Measurements from ENCODE around the gene TACR2. TPM values are rescaled to one million over a fixed set of nuclear protein-coding genes. Genes with fewer than 3 reads are reported as not detected.

Gene TACR2
- total RNA-seq, result not detected

- Histone ChIP-seq H3K36me3 (ENCODE audit: control insufficient read depth in 3 of 3, insufficient read depth in 3 of 3, low read length in 3 of 3) (no peaks in the 10 kb centered on the region), H3K9me3 (ENCODE audit: control insufficient read depth in 3 of 3, low read length in 3 of 3) (no peaks in the 10 kb centered on the region), H3K27me3 (ENCODE audit: control insufficient read depth in 3 of 3, insufficient read depth in 3 of 3, low read length in 3 of 3) (peaks cover 0 to 3% (median 0%) of the 10 kb centered on the region in 3 donors), H3K4me3 (ENCODE audit: low read length in 3 of 3) (no peak within 1 kb of the TSS), H3K9ac (ENCODE audit: low read depth in 1 of 3, low read length in 3 of 3) (no peak within 1 kb of the TSS), H3K27ac (ENCODE audit: low read depth, low read length) (no peak within 1 kb of the TSS), H3K4me1 (ENCODE audit: control insufficient read depth in 3 of 3, insufficient read depth in 3 of 3, low read length in 3 of 3) (peaks cover 0 to 1% (median 0%) of the 10 kb centered on the region in 3 donors)
Observed at GRCh38 chr10:69416695-69417094, at the start of gene TACR2. TSS of gene TACR2 (minus strand) at chr10:69416918. CDS start at chr10:69416323, 595 bp downstream.

- H3K27me3 ChIP-seq (ENCODE audit: control insufficient read depth in 3 of 3, insufficient read depth in 3 of 3, low read length in 3 of 3), result no peaks in the 10 kb centered on the region
- H3K9me3 ChIP-seq (ENCODE audit: control insufficient read depth in 3 of 3, low read length in 3 of 3), result no peaks in the 10 kb centered on the region
- H3K36me3 ChIP-seq (ENCODE audit: control insufficient read depth in 3 of 3, insufficient read depth in 3 of 3, low read length in 3 of 3), result no peaks in the 10 kb centered on the region
- peak overlapping the region in 1 of 3 donors; percentile 69 for H3K9ac ChIP-seq (ENCODE audit: low read depth in 1 of 3, low read length in 3 of 3)
- H3K27ac ChIP-seq (ENCODE audit: low read depth, low read length), result peak overlapping the region; percentile 82
- H3K4me3 ChIP-seq (ENCODE audit: low read length in 3 of 3), result no peak overlapping the region
- H3K4me1 ChIP-seq (ENCODE audit: control insufficient read depth in 3 of 3, insufficient read depth in 3 of 3, low read length in 3 of 3), result peaks cover 59 to 79% (median 65%) of the 10 kb centered on the region in 3 donors
Observed at GRCh38 chr10:69466158-69466490, 49.4 kb upstream of the TACR2 start.

- Histone ChIP-seq H3K4me1 (ENCODE audit: control insufficient read depth in 3 of 3, insufficient read depth in 3 of 3, low read length in 3 of 3) (peaks cover 61 to 80% (median 70%) of the 10 kb centered on the region in 3 donors), H3K9ac (ENCODE audit: low read depth in 1 of 3, low read length in 3 of 3) (peak overlapping the region; percentile 48 to 69 (median 57)), H3K27me3 (ENCODE audit: control insufficient read depth in 3 of 3, insufficient read depth in 3 of 3, low read length in 3 of 3) (no peaks in the 10 kb centered on the region), H3K9me3 (ENCODE audit: control insufficient read depth in 3 of 3, low read length in 3 of 3) (no peaks in the 10 kb centered on the region), H3K27ac (ENCODE audit: low read depth, low read length) (peak overlapping the region; percentile 82), H3K36me3 (ENCODE audit: control insufficient read depth in 3 of 3, insufficient read depth in 3 of 3, low read length in 3 of 3) (no peaks in the 10 kb centered on the region), H3K4me3 (ENCODE audit: low read length in 3 of 3) (no peak overlapping the region)
Observed at GRCh38 chr10:69465457-69466157, 48.9 kb upstream of the TACR2 start.

- Histone ChIP-seq H3K9ac (ENCODE audit: low read depth in 1 of 3, low read length in 3 of 3) (peak overlapping the region; percentile 57 to 59 (median 58)), H3K9me3 (ENCODE audit: control insufficient read depth in 3 of 3, low read length in 3 of 3) (no peaks in the 10 kb centered on the region), H3K27me3 (ENCODE audit: control insufficient read depth in 3 of 3, insufficient read depth in 3 of 3, low read length in 3 of 3) (no peaks in the 10 kb centered on the region), H3K36me3 (ENCODE audit: control insufficient read depth in 3 of 3, insufficient read depth in 3 of 3, low read length in 3 of 3) (no peaks in the 10 kb centered on the region), H3K4me1 (ENCODE audit: control insufficient read depth in 3 of 3, insufficient read depth in 3 of 3, low read length in 3 of 3) (peaks cover 68 to 83% (median 77%) of the 10 kb centered on the region in 3 donors), H3K4me3 (ENCODE audit: low read length in 3 of 3) (peak overlapping the region in 1 of 3 donors; percentile 41), H3K27ac (ENCODE audit: low read depth, low read length) (peak overlapping the region; percentile 82)
Observed at GRCh38 chr10:69464801-69465401, 48.2 kb upstream of the TACR2 start.

GRCh38 chr10:69464401-69464800, 47.7 kb upstream of the TACR2 start:
- H3K27ac ChIP-seq (ENCODE audit: low read depth, low read length), result peak overlapping the region; percentile 82
- peak overlapping the region in 1 of 3 donors; percentile 41 for H3K4me3 ChIP-seq (ENCODE audit: low read length in 3 of 3)
- H3K27me3 ChIP-seq (ENCODE audit: control insufficient read depth in 3 of 3, insufficient read depth in 3 of 3, low read length in 3 of 3), result no peaks in the 10 kb centered on the region
- H3K9me3 ChIP-seq (ENCODE audit: control insufficient read depth in 3 of 3, low read length in 3 of 3), result no peaks in the 10 kb centered on the region
- peak overlapping the region; percentile 57 to 59 (median 58) for H3K9ac ChIP-seq (ENCODE audit: low read depth in 1 of 3, low read length in 3 of 3)
- no peaks in the 10 kb centered on the region for H3K36me3 ChIP-seq (ENCODE audit: control insufficient read depth in 3 of 3, insufficient read depth in 3 of 3, low read length in 3 of 3)
- H3K4me1 ChIP-seq (ENCODE audit: control insufficient read depth in 3 of 3, insufficient read depth in 3 of 3, low read length in 3 of 3), result peaks cover 73 to 85% (median 78%) of the 10 kb centered on the region in 3 donors

- H3K4me1 ChIP-seq (ENCODE audit: control insufficient read depth in 3 of 3, insufficient read depth in 3 of 3, low read length in 3 of 3), result peaks cover 75 to 86% (median 80%) of the 10 kb centered on the region in 3 donors
- no peaks in the 10 kb centered on the region for H3K36me3 ChIP-seq (ENCODE audit: control insufficient read depth in 3 of 3, insufficient read depth in 3 of 3, low read length in 3 of 3)
Observed at GRCh38 chr10:69463886-69464285, 47.2 kb upstream of the TACR2 start.

GRCh38 chr10:69461243-69462025, 44.7 kb upstream of the TACR2 start:
- peak overlapping the region in 1 of 3 donors; percentile 13 for H3K4me3 ChIP-seq (ENCODE audit: low read length in 3 of 3)
- peaks cover 84 to 94% (median 85%) of the 10 kb centered on the region in 3 donors for H3K4me1 ChIP-seq (ENCODE audit: control insufficient read depth in 3 of 3, insufficient read depth in 3 of 3, low read length in 3 of 3)
- peaks cover 0 to 2% (median 0%) of the 10 kb centered on the region in 3 donors for H3K36me3 ChIP-seq (ENCODE audit: control insufficient read depth in 3 of 3, insufficient read depth in 3 of 3, low read length in 3 of 3)
- H3K9ac ChIP-seq (ENCODE audit: low read depth in 1 of 3, low read length in 3 of 3), result peak overlapping the region in 1 of 3 donors; percentile 12
- no peaks in the 10 kb centered on the region for H3K27me3 ChIP-seq (ENCODE audit: control insufficient read depth in 3 of 3, insufficient read depth in 3 of 3, low read length in 3 of 3)
- H3K9me3 ChIP-seq (ENCODE audit: control insufficient read depth in 3 of 3, low read length in 3 of 3), result no peaks in the 10 kb centered on the region
- peak overlapping the region; percentile 62 for H3K27ac ChIP-seq (ENCODE audit: low read depth, low read length)

More at GRCh38 chr10:69463886-69464285, 47.2 kb upstream of the TACR2 start:
- peak overlapping the region; percentile 57 to 59 (median 58) for H3K9ac ChIP-seq (ENCODE audit: low read depth in 1 of 3, low read length in 3 of 3)
- H3K4me3 ChIP-seq (ENCODE audit: low read length in 3 of 3), result peak overlapping the region in 1 of 3 donors; percentile 35
- H3K27ac ChIP-seq (ENCODE audit: low read depth, low read length), result peak overlapping the region; percentile 82
- no peaks in the 10 kb centered on the region for H3K9me3 ChIP-seq (ENCODE audit: control insufficient read depth in 3 of 3, low read length in 3 of 3)
- H3K27me3 ChIP-seq (ENCODE audit: control insufficient read depth in 3 of 3, insufficient read depth in 3 of 3, low read length in 3 of 3), result no peaks in the 10 kb centered on the region

GRCh38 chr10:69460576-69461242, 44.0 kb upstream of the TACR2 start:
- H3K4me3 ChIP-seq (ENCODE audit: low read length in 3 of 3), result peak overlapping the region in 1 of 3 donors; percentile 18
- H3K36me3 ChIP-seq (ENCODE audit: control insufficient read depth in 3 of 3, insufficient read depth in 3 of 3, low read length in 3 of 3), result peaks cover 0 to 2% (median 0%) of the 10 kb centered on the region in 3 donors
- peak overlapping the region in 2 of 3 donors; percentile 12 to 54 for H3K9ac ChIP-seq (ENCODE audit: low read depth in 1 of 3, low read length in 3 of 3)
- H3K27ac ChIP-seq (ENCODE audit: low read depth, low read length), result peak overlapping the region; percentile 62
- peaks cover 80 to 88% (median 80%) of the 10 kb centered on the region in 3 donors for H3K4me1 ChIP-seq (ENCODE audit: control insufficient read depth in 3 of 3, insufficient read depth in 3 of 3, low read length in 3 of 3)
- no peaks in the 10 kb centered on the region for H3K27me3 ChIP-seq (ENCODE audit: control insufficient read depth in 3 of 3, insufficient read depth in 3 of 3, low read length in 3 of 3)
- H3K9me3 ChIP-seq (ENCODE audit: control insufficient read depth in 3 of 3, low read length in 3 of 3), result no peaks in the 10 kb centered on the region

- Histone ChIP-seq H3K9ac (ENCODE audit: low read depth in 1 of 3, low read length in 3 of 3) (peak overlapping the region in 1 of 3 donors; percentile 2), H3K27me3 (ENCODE audit: control insufficient read depth in 3 of 3, insufficient read depth in 3 of 3, low read length in 3 of 3) (no peaks in the 10 kb centered on the region), H3K36me3 (ENCODE audit: control insufficient read depth in 3 of 3, insufficient read depth in 3 of 3, low read length in 3 of 3) (peaks cover 0 to 2% (median 0%) of the 10 kb centered on the region in 3 donors), H3K4me1 (ENCODE audit: control insufficient read depth in 3 of 3, insufficient read depth in 3 of 3, low read length in 3 of 3) (peaks cover 73 to 84% (median 74%) of the 10 kb centered on the region in 3 donors), H3K9me3 (ENCODE audit: control insufficient read depth in 3 of 3, low read length in 3 of 3) (no peaks in the 10 kb centered on the region), H3K27ac (ENCODE audit: low read depth, low read length) (peak overlapping the region; percentile 62), H3K4me3 (ENCODE audit: low read length in 3 of 3) (peak overlapping the region in 2 of 3 donors; percentile 18 to 22)
Observed at GRCh38 chr10:69459893-69460575, 43.3 kb upstream of the TACR2 start.

Data from skeletal muscle tissue (tissue), 4 donors.